GM13976 (cell line): ENCODE data around the gene STK39.

ENCODE experiments used
- DNase-seq: peaks from one replicate; pipeline ENCODE4 v3.0.0; 2012; ENCODE audit warnings: low spot score
- in situ Hi-C: fragments of 300-500 bp; cut with MboI; formaldehyde crosslinking; loops from one replicate; pipeline ENCODE4 v1.12.0; 2022; ENCODE audit warnings: low sequenced_read_pairs, mixed read lengths, inconsistent platforms; ENCODE audit not compliant: unreplicated experiment
- TF ChIP-seq, protein P1 (sequence below): IDR thresholded peaks from 2 replicates; pipeline ENCODE4 v1.5.1; 2012; ENCODE audit warnings: borderline replicate concordance, mild to moderate bottlenecking; ENCODE audit not compliant: insufficient read depth; ENCODE audit errors: extremely low read depth, missing control alignments, control extremely low read depth

The STK39 gene

DNA sequence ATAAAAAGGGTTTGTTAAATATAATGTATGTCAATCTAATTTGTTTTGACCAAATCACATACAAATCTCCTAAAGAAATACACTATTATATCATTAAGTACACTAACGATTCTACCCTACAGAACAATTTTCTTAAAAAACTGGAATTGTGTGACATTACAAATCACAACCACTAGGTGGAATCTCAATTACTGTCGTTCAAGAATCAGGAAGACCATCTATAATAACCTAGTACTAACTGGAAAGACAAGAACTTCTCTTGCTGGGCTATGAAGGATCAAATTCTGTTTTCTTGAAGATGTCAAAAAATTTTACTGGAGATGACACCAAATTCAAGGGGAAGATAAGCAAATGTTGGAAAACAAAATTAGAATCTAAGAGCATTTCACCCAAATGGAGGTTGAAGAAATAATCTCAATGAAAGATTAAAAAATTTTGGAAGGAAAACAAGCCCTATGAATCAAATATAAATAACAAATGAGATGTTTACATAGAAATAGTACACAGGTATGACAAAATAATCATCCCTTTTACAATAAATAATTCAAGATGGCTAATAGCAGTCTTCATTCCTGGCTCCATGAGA, 110.9 kb downstream of the STK39 start:
- in situ Hi-C loops: loop anchor here (25.0 kb wide), 1 partner anchor 776 kb away; the partner anchor contains the start of gene G6PC2
- peak; percentile 8 for DNase-seq
- TF ChIP-seq, protein P1, sequence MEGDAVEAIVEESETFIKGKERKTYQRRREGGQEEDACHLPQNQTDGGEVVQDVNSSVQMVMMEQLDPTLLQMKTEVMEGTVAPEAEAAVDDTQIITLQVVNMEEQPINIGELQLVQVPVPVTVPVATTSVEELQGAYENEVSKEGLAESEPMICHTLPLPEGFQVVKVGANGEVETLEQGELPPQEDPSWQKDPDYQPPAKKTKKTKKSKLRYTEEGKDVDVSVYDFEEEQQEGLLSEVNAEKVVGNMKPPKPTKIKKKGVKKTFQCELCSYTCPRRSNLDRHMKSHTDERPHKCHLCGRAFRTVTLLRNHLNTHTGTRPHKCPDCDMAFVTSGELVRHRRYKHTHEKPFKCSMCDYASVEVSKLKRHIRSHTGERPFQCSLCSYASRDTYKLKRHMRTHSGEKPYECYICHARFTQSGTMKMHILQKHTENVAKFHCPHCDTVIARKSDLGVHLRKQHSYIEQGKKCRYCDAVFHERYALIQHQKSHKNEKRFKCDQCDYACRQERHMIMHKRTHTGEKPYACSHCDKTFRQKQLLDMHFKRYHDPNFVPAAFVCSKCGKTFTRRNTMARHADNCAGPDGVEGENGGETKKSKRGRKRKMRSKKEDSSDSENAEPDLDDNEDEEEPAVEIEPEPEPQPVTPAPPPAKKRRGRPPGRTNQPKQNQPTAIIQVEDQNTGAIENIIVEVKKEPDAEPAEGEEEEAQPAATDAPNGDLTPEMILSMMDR: peak; percentile 17

DNA sequence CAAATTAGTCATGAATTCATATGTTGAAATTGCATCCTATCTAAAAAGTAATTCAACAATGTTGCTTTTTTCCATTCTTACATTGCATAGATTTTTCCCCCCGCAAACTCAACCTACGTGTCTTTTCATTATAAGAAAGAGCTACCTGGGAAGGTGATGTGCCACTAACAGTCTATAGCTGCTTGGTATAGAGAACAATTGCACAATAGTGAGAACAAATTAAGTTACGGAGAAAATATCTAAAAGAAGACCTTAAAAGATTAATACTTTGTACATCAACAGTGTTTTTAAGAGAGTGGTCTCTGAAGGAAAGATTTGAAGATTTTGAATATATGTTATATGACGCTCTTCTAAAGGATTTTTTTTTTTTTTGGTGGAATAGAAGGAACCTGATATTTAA, 111.8 kb downstream of the STK39 start:
- TF ChIP-seq, protein P1: no peak
- no peak for DNase-seq
- in situ Hi-C loops: loop anchor here (25.0 kb wide), 1 partner anchor 777 kb away; the partner anchor contains the start of gene G6PC2

DNA sequence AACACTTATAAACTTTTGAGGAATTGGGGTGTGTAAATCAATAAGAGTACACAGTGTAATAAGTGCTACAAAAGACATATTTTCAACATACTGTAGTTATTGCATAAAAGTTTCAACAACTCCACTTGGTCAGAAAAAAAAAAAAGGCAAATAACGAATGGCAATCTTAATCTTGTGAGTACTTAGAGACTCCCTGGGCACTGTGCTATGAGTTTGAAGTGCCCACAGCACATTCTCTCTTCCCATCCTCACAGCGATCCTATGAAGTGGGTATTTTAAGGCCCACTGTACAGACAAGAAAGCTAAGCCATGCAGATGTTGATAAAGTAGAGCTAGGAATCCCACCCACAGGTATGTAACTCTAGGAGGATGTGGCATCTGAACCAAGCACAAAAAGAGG, 112.3 kb downstream of the STK39 start:
- TF ChIP-seq, protein P1: no peak
- in situ Hi-C loops: loop anchor here (25.0 kb wide), 1 partner anchor 777 kb away; the partner anchor contains the start of gene G6PC2
- DNase-seq: no peak

DNA sequence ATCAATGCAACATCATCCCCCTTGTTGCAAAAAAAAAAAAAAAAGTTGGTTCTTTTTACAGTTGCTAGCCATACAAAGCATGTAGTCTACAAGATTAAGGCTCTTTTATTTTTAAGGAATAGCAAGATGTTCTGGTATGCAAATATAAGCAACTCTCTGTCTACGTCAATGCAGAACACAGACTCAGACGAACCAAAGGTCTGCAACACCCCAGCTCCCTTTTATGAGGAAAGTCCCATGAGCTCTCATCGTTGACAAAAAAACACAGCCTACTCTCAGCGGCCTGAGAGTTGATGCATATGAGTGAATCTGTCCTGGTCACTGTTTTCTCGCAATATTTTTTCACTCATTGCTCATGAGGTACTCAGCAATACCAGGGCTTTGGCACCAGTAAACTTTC, 112.9 kb downstream of the STK39 start:
- no peak for DNase-seq
- TF ChIP-seq, protein P1: no peak
- in situ Hi-C loops: loop anchor here (25.0 kb wide), 1 partner anchor 778 kb away; the partner anchor contains the start of gene G6PC2

DNA sequence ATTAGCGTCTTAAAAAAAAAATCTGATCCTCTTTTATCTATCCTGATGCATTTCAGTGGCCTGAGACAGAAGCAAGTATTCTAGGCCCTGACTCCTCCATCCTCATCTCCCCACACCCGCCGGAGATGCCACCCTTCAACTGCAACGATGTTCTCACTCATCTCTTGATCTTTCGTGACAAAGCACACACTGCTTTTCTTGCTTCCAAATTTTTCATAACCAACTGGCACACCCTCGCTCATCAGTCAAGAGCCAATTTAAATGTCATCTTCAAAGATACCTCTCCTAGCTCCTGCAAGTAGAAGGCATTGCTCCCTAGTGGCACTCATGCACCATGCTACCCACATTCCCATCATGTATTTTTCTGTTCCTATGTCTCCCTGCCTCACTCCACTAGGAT, 115.0 kb downstream of the STK39 start:
- in situ Hi-C loops: loop anchor here (25.0 kb wide), 1 partner anchor 780 kb away; the partner anchor contains the start of gene G6PC2
- no peak for DNase-seq
- TF ChIP-seq, protein P1: no peak

DNA sequence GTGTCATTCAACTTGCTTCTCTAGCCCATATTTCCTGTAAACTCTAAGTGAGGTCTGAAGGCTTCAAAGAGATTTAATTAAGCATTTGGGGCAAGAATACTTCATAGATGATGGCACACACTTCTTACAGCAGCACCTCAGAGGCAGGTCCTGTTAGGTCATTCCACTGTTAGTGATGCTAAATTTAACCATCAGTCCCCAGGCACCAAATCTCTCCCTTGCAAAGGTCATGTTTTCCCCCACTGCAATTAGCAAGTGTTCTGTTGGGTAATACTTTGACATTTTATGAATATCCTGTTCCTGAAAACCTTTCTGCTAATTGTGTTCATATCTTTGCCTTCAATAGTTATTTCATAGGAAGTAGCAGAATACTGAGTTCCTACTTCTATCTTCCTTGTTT, 117.0 kb downstream of the STK39 start:
- TF ChIP-seq, protein P1: no peak
- in situ Hi-C loops: loop anchor here (25.0 kb wide), 1 partner anchor 782 kb away; the partner anchor contains the start of gene G6PC2
- DNase-seq: no peak
